Prostate gland (tissue), 2 donors: ENCODE results near the gene PGF. TPM values are rescaled to one million over a fixed set of nuclear protein-coding genes. Genes with fewer than 3 reads are reported as not detected.

Experiments
- DNase-seq: peaks from one replicate; pipeline ENCODE4 v3.0.0-alpha.2; 2019; ENCODE audit warnings: low spot score
- H3K27ac ChIP-seq, 2 donors: fragments of 200-600 bp; sonication (generic); 2 replicates each; pipeline ENCODE4 v1.5.1; 2017 to 2019
- H3K27me3 ChIP-seq: fragments of 200-600 bp; sonication (generic); replicated peaks from 2 replicates; pipeline ENCODE4 v1.5.1; 2019; ENCODE audit not compliant: insufficient read depth
- H3K36me3 ChIP-seq, 2 donors: fragments of 200-600 bp; sonication (generic); 1 replicate in 1 of 2; 2 replicates in 1 of 2; pipeline versions ENCODE4 v1.5.1 to v1.8.1; 2017 to 2019
- H3K4me1 ChIP-seq: fragments of 200-600 bp; sonication (generic); replicated peaks from 2 replicates; pipeline ENCODE4 v1.5.1; 2019
- H3K4me3 ChIP-seq, 2 donors: fragments of 200-600 bp; sonication (generic); 2 replicates each; pipeline ENCODE4 v1.5.1; 2017 to 2019
- H3K9me3 ChIP-seq: fragments of 200-600 bp; sonication (generic); 2 replicates; pipeline ENCODE4 v1.5.1; 2017
- POLR2A ChIP-seq: fragments of 450-650 bp; IDR thresholded peaks from one replicate; pipeline ENCODE4 v1.6.1; 2016; ENCODE audit warnings: antibody characterized with exemption, mild to moderate bottlenecking
- POLR2AphosphoS5 ChIP-seq: sonication (generic); formaldehyde crosslinking; IDR thresholded peaks from one replicate; pipeline ENCODE4 v1.6.1; 2017; ENCODE audit warnings: antibody characterized with exemption
- WGBS: methylation state at CpG from one replicate; pipeline ENCODE4 v1.1.5; 2018; 5-methylcytosine and 5-hydroxymethylcytosine counted together
- intact Hi-C: fragments of 100-400 bp; cut with DNase I; formaldehyde crosslinking; loops from one replicate; pipeline ENCODE4 v1.14.2; 2022
- total RNA-seq, 2 donors: library from RNA; depleted of rRNA; stranded (reverse); fragments of >200 nt; gene quantifications; one replicate each; pipeline ENCODE4 v1.1.0, GENCODE V29; 2016
- TF ChIP-seq, protein P1 (sequence below), 4 experiments: fragments of 200-600 bp in 2 of 4; fragments of 450-650 bp in 2 of 4; sonication (generic) in 2 of 4; IDR thresholded peaks; 1 replicate in 3 of 4; 2 replicates in 1 of 4; pipeline ENCODE4 v1.5.1; 2016 to 2019; ENCODE audit warnings: antibody characterized with exemption in 4 of 4, mild to moderate bottlenecking in 2 of 4, moderate library complexity in 2 of 4

PGF gene
- total RNA-seq, 2 donors from 2014 or later = 7.9 to 16.2 TPM

DNA sequence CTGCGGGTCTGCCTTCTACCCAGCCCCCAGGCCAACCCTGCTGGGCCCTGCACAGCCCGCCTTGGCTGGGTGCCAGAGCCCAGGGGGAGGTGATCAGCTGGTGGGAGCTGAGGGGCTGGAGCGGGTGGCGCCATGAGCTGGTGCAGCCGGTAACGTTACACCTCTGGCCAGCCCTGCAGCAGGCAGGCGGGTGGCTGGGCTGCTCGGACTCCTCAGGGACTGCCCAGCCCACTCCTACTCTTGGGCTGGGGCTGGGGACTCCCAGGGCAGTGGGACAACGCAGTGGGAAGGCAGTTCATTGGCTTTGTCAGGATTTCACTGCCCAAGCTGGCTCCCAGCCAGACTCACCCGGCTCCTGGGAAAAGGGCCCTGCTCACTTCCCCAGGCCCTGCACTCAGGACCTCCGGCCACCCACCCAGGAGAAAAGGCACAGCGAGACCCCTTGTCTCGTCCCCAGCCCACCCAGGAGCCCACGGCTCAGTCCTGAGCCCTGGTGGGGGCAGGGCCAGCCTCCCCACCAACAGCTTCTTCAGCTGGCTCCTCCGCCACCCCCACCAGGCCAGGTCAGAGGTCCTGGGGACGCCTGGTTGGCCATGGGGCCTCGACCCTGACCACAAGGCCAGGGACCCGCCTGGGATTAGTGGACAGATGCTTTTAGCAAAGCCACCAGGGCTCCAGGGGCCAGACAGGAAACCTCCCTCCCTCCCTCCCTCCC, 1.0 kb downstream of the PGF start:
- Histone ChIP-seq H3K36me3 (no peaks in the 10 kb centered on the region), H3K4me1 (no peaks in the 10 kb centered on the region), H3K9me3 (no peaks in the 10 kb centered on the region), H3K4me3 (peak overlapping the region; percentile 32 to 35), H3K27ac (peak overlapping the region; percentile 14 to 19), H3K27me3 (no peaks in the 10 kb centered on the region)
- TF ChIP-seq, protein P1, sequence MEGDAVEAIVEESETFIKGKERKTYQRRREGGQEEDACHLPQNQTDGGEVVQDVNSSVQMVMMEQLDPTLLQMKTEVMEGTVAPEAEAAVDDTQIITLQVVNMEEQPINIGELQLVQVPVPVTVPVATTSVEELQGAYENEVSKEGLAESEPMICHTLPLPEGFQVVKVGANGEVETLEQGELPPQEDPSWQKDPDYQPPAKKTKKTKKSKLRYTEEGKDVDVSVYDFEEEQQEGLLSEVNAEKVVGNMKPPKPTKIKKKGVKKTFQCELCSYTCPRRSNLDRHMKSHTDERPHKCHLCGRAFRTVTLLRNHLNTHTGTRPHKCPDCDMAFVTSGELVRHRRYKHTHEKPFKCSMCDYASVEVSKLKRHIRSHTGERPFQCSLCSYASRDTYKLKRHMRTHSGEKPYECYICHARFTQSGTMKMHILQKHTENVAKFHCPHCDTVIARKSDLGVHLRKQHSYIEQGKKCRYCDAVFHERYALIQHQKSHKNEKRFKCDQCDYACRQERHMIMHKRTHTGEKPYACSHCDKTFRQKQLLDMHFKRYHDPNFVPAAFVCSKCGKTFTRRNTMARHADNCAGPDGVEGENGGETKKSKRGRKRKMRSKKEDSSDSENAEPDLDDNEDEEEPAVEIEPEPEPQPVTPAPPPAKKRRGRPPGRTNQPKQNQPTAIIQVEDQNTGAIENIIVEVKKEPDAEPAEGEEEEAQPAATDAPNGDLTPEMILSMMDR (IDR thresholded peaks at IDR 0.05) = no peak
- TF ChIP-seq POLR2A = no peak
- TF ChIP-seq POLR2AphosphoS5 = no peak
- WGBS = 38% methylated on average over 17 of the region's 18 CpGs
- intact Hi-C loops = no loop called here
- no peak for DNase-seq

DNA sequence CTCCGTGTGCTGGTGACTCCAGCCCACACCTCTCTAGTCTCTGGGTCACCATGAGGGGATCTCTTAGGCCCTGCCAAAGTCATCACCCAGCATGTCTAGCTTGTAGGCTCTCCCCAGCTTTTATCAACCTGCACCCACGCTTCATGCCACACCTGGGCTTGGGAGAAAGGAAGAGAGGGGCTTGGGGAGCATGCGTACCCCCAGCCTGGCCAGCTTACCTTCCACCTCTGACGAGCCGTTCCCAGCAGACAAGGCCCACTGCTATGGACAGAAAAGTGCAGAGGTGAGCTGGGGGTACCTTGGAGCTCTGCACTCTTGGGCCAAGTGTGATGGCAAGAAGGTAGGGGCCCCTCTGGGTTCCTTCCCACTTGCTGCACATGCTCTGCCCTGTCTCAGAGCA, 1.7 kb downstream of the PGF start:
- WGBS = 81% methylated on average over 5 of the region's 5 CpGs
- Histone ChIP-seq H3K4me3 (peak overlapping the region in 1 of 2 donors; percentile 32), H3K4me1 (no peaks in the 10 kb centered on the region)

DNA sequence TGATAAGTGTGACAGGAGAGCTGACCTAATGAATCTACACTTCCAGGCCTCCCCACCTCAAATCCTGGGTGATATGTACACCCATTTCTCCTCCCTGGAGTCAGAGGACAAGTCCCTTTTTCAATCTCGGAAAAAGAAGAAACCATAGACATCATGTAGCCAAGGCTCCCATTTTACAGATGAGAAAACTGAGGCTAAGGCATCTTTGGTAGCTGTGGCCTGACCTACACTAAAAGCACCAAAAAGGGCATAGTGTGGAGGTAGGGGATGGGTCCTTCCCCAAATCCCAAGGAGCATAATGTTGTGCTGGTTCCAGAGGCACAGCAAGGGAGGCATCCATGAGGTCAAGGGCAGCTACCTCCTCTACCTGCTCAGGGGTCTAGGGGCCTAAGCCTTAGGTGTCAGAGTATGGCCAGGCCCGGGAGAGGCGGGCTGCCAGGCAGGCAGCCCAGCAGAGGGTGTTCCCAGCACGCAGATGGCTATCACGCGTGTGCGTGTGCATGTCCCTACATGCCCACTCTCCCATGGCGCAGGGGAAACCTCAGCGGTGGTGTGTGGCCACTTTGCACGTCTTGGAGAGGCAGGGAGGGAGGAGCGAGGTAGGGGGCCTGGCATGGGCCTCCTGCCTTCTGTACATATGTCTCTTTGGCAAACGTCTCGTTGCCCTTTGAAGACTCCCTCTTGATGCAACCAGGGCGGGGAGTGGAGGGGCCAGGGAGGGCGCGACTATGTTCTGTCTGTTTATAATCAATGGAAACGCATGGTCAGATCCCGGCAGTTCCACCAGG, 2.5 kb downstream of the PGF start:
- Histone ChIP-seq H3K36me3 (no peaks in the 10 kb centered on the region), H3K4me1 (no peaks in the 10 kb centered on the region), H3K9me3 (no peaks in the 10 kb centered on the region), H3K27ac (no peak overlapping the region), H3K27me3 (no peaks in the 10 kb centered on the region), H3K4me3 (no peak overlapping the region)
- WGBS = 53% methylated on average over 18 of the region's 18 CpGs
- no peak for TF ChIP-seq POLR2AphosphoS5
- TF ChIP-seq, protein P1 (IDR thresholded peaks at IDR 0.05) = peak in 2 of 4 experiments; percentile 18 to 51
- no peak for DNase-seq
- intact Hi-C loops = no loop called here

More for the DNA sequence above, 1.7 kb downstream of the PGF start:
- Histone ChIP-seq H3K27me3 (no peaks in the 10 kb centered on the region), H3K27ac (peak overlapping the region in 1 of 2 donors; percentile 19), H3K9me3 (no peaks in the 10 kb centered on the region), H3K36me3 (no peaks in the 10 kb centered on the region)
- DNase-seq = no peak
- intact Hi-C loops = no loop called here
- TF ChIP-seq POLR2A = no peak
- TF ChIP-seq, protein P1 (IDR thresholded peaks at IDR 0.05) = no peak
- TF ChIP-seq POLR2AphosphoS5 = no peak

DNA sequence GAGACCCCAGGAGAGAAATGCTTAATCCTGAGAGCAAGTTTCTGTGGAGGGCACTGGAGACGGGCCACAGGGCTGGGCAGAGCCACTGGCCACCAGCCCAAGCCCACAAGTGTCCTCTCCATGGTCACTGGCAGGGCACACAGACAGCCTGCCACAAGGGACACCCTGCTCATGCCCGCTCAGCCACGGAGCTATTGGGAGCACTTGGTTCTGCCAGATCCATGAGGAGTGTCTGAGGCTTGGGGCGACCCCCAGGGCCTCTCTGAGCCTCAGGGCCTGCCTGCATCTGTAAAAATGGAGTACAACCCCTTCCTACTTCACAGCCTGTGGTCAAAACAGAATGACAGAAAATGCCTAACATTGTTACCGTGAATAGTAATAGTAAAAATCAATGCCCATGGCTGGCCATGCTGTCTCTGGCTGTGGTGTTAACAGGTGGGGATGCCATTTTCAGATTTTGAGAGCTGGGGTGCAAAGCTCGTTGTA, 3.2 kb downstream of the PGF start:
- H3K4me3 ChIP-seq = no peak overlapping the region

More for the DNA sequence above, 3.2 kb downstream of the PGF start:
- Histone ChIP-seq H3K36me3 (no peaks in the 10 kb centered on the region), H3K27ac (no peak overlapping the region), H3K4me1 (no peaks in the 10 kb centered on the region), H3K9me3 (no peaks in the 10 kb centered on the region), H3K27me3 (no peaks in the 10 kb centered on the region)
- 76% methylated on average over 6 of the region's 6 CpGs for WGBS
- no peak for DNase-seq
- intact Hi-C loops = no loop called here
- TF ChIP-seq POLR2AphosphoS5 = no peak
- TF ChIP-seq, protein P1 (IDR thresholded peaks at IDR 0.05) = no peak
- TF ChIP-seq POLR2A = no peak
